Stimulated activated naive B cell treated with anti-CD40 and anti-IgM and Interleukin-4, amounts not matched to agents 10 μg/mL and 1 μg/mL and 100 μg/mL, for 72 hours (primary cell): ENCODE data around the gene SMG5.
A peak's percentile ranks its signal among the peaks of the same experiment; 100 is the strongest.
"Not testable (repeated sequence)": the region's sequence is repeated elsewhere in the genome, so short reads cannot be mapped to it uniquely, and the experiment has no call there.

Experiments
- ATAC-seq, 2 donors: fragments of 150-1000 bp; cut with Tn5 transposase; replicated peaks; 2 replicates each; pipeline ENCODE4 v1.10.0; 2021; ENCODE audit warnings: moderate library complexity in 1 of 2
- DNase-seq: peaks from one replicate; pipeline ENCODE4 v3.0.0; 2021
- H3K27ac Mint-ChIP-seq: one replicate; pipeline ENCODE4 v1.8.0; 2022; ENCODE audit warnings: mild to moderate bottlenecking, mixed read lengths
- H3K27me3 Mint-ChIP-seq, 2 donors: one replicate each; pipeline ENCODE4 v1.8.0; 2022; ENCODE audit warnings: mixed read lengths in 2 of 2
- H3K36me3 Mint-ChIP-seq, 2 donors: one replicate each; pipeline ENCODE4 v1.8.0; 2022; ENCODE audit warnings: mixed read lengths in 2 of 2, mild to moderate bottlenecking in 1 of 2
- H3K4me1 Mint-ChIP-seq, 2 donors: one replicate each; pipeline ENCODE4 v1.8.0; 2022; ENCODE audit warnings: mixed read lengths in 2 of 2, mild to moderate bottlenecking in 1 of 2
- H3K4me3 Mint-ChIP-seq, 2 donors: one replicate each; pipeline ENCODE4 v1.8.0; 2022; ENCODE audit warnings: mild to moderate bottlenecking in 2 of 2, mixed read lengths in 2 of 2, moderate library complexity in 1 of 2
- H3K9me3 Mint-ChIP-seq, 2 donors: one replicate each; pipeline ENCODE4 v1.8.0; 2022; ENCODE audit warnings: mixed read lengths in 2 of 2, mild to moderate bottlenecking in 1 of 2

SMG5 gene

GRCh38 chr1:156282479-156283222 lies at the start of gene SMG5:
Gene SMG5, minus strand, starts transcription at chr1:156282825. Its CDS starts 145 bp downstream, at chr1:156282680.
- Mint-ChIP-seq H3K27ac (peak within 1 kb of the TSS; percentile 97), H3K9me3 (no peaks in the 10 kb centered on the region), H3K4me1 (peaks cover 25 to 40% of the 10 kb centered on the region in 2 donors), H3K27me3 (no peaks in the 10 kb centered on the region), H3K36me3 (peaks cover 23 to 47% of the 10 kb centered on the region in 2 donors), H3K4me3 (peak within 1 kb of the TSS; percentile 88 to 90)
- peak; percentile 90 to 94 for ATAC-seq
- peak; percentile 97 for DNase-seq

GRCh38 chr1:156323179-156323578 lies 40.6 kb upstream of the SMG5 start:
- H3K27me3 Mint-ChIP-seq, H3K4me1 Mint-ChIP-seq, H3K4me3 Mint-ChIP-seq, H3K9me3 Mint-ChIP-seq, DNase-seq, H3K27ac Mint-ChIP-seq, ATAC-seq: not testable (repeated sequence)
- peaks cover 29 to 35% of the 10 kb centered on the region in 2 donors for H3K36me3 Mint-ChIP-seq

GRCh38 chr1:156320560-156320959 lies 37.9 kb upstream of the SMG5 start:
- Mint-ChIP-seq H3K4me3 (no peak overlapping the region), H3K4me1 (peaks cover 0 to 2% of the 10 kb centered on the region in 2 donors), H3K27ac (no peak overlapping the region), H3K36me3 (peaks cover 39 to 43% of the 10 kb centered on the region in 2 donors), H3K9me3 (no peaks in the 10 kb centered on the region), H3K27me3 (no peaks in the 10 kb centered on the region)
- DNase-seq (no peak), ATAC-seq (no peak)

GRCh38 chr1:156319664-156320063 lies 37.0 kb upstream of the SMG5 start:
- peaks cover 37 to 39% of the 10 kb centered on the region in 2 donors for H3K36me3 Mint-ChIP-seq
- no peaks in the 10 kb centered on the region for H3K27me3 Mint-ChIP-seq
- no peak overlapping the region for H3K27ac Mint-ChIP-seq
- DNase-seq (no peak), ATAC-seq (no peak)
- H3K4me1 Mint-ChIP-seq: peaks cover 2 to 5% of the 10 kb centered on the region in 2 donors
- H3K9me3 Mint-ChIP-seq: no peaks in the 10 kb centered on the region
- no peak overlapping the region for H3K4me3 Mint-ChIP-seq

GRCh38 chr1:156316909-156317308 lies 34.3 kb upstream of the SMG5 start:
- peaks cover 2 to 5% of the 10 kb centered on the region in 2 donors for H3K4me1 Mint-ChIP-seq
- H3K4me3 Mint-ChIP-seq: no peak overlapping the region
- H3K27ac Mint-ChIP-seq: no peak overlapping the region
- H3K27me3 Mint-ChIP-seq: no peaks in the 10 kb centered on the region
- DNase-seq (no peak), ATAC-seq (no peak)
- peaks cover 40 to 52% of the 10 kb centered on the region in 2 donors for H3K36me3 Mint-ChIP-seq
- no peaks in the 10 kb centered on the region for H3K9me3 Mint-ChIP-seq

- Mint-ChIP-seq H3K4me1 (peaks cover 0 to 5% of the 10 kb centered on the region in 2 donors), H3K27me3 (no peaks in the 10 kb centered on the region), H3K4me3 (no peak overlapping the region), H3K27ac (no peak overlapping the region), H3K36me3 (peaks cover 33 to 58% of the 10 kb centered on the region in 2 donors), H3K9me3 (no peaks in the 10 kb centered on the region)
- DNase-seq: no peak
- no peak for ATAC-seq
Measured at GRCh38 chr1:156310962-156311361, 28.3 kb upstream of the SMG5 start.

- Mint-ChIP-seq H3K27me3 (no peaks in the 10 kb centered on the region), H3K4me1 (peaks cover 0 to 2% of the 10 kb centered on the region in 2 donors), H3K27ac (no peak overlapping the region), H3K9me3 (no peaks in the 10 kb centered on the region), H3K36me3 (peaks cover 27 to 51% of the 10 kb centered on the region in 2 donors), H3K4me3 (no peak overlapping the region)
- ATAC-seq (no peak), DNase-seq (no peak)
Measured at GRCh38 chr1:156308078-156308477, 25.5 kb upstream of the SMG5 start.

GRCh38 chr1:156305215-156305614 lies 22.6 kb upstream of the SMG5 start:
- H3K9me3 Mint-ChIP-seq: no peaks in the 10 kb centered on the region
- H3K36me3 Mint-ChIP-seq: peaks cover 22 to 45% of the 10 kb centered on the region in 2 donors
- no peaks in the 10 kb centered on the region for H3K27me3 Mint-ChIP-seq
- DNase-seq (no peak), ATAC-seq (no peak)
- H3K4me3 Mint-ChIP-seq: no peak overlapping the region
- peaks cover 2 to 5% of the 10 kb centered on the region in 2 donors for H3K4me1 Mint-ChIP-seq
- H3K27ac Mint-ChIP-seq: peak overlapping the region; percentile 68

GRCh38 chr1:156303241-156303640 lies 20.6 kb upstream of the SMG5 start:
- ATAC-seq: no peak
- peaks cover 21 to 40% of the 10 kb centered on the region in 2 donors for H3K36me3 Mint-ChIP-seq

GRCh38 chr1:156298852-156299357 lies 16.3 kb upstream of the SMG5 start, which contains the start of gene VHLL:
Gene VHLL, minus strand, starts transcription at chr1:156299307. Its CDS starts 118 bp downstream, at chr1:156299189.
- Mint-ChIP-seq H3K27ac (no peak within 1 kb of the TSS), H3K9me3 (no peaks in the 10 kb centered on the region)
- no peak for ATAC-seq

More at GRCh38 chr1:156303241-156303640, 20.6 kb upstream of the SMG5 start:
- no peak overlapping the region for H3K4me3 Mint-ChIP-seq
- no peaks in the 10 kb centered on the region for H3K9me3 Mint-ChIP-seq
- H3K27me3 Mint-ChIP-seq: no peaks in the 10 kb centered on the region
- H3K27ac Mint-ChIP-seq: no peak overlapping the region
- no peak for DNase-seq
- peaks cover 2 to 5% of the 10 kb centered on the region in 2 donors for H3K4me1 Mint-ChIP-seq

GRCh38 chr1:156295391-156295947 lies 12.8 kb upstream of the SMG5 start, which contains the start of gene GLMP:
Gene GLMP, minus strand, starts transcription at chr1:156295679. Its CDS starts 34 bp downstream, at chr1:156295645.
- peak within 1 kb of the TSS; percentile 85 for H3K27ac Mint-ChIP-seq

More at GRCh38 chr1:156298852-156299357, 16.3 kb upstream of the SMG5 start, which contains the start of gene VHLL:
- H3K4me1 Mint-ChIP-seq: peaks cover 9 to 26% of the 10 kb centered on the region in 2 donors
- DNase-seq: no peak
- no peak within 1 kb of the TSS for H3K4me3 Mint-ChIP-seq
- H3K36me3 Mint-ChIP-seq: peaks cover 13 to 29% of the 10 kb centered on the region in 2 donors
- H3K27me3 Mint-ChIP-seq: no peaks in the 10 kb centered on the region

GRCh38 chr1:156293895-156294294 lies 11.3 kb upstream of the SMG5 start:
- ATAC-seq (no peak), DNase-seq (no peak)
- H3K4me3 Mint-ChIP-seq: peak overlapping the region in 1 of 2 donors; percentile 5
- H3K27ac Mint-ChIP-seq: no peak overlapping the region
- peaks cover 16 to 36% of the 10 kb centered on the region in 2 donors for H3K36me3 Mint-ChIP-seq
- peaks cover 12 to 34% of the 10 kb centered on the region in 2 donors for H3K4me1 Mint-ChIP-seq
- H3K27me3 Mint-ChIP-seq: no peaks in the 10 kb centered on the region
- H3K9me3 Mint-ChIP-seq: no peaks in the 10 kb centered on the region

More at GRCh38 chr1:156295391-156295947, 12.8 kb upstream of the SMG5 start, which contains the start of gene GLMP:
- peaks cover 12 to 34% of the 10 kb centered on the region in 2 donors for H3K4me1 Mint-ChIP-seq
- ATAC-seq (peak; percentile 79 to 81), DNase-seq (peak; percentile 22)
- peak within 1 kb of the TSS; percentile 87 to 94 for H3K4me3 Mint-ChIP-seq
- no peaks in the 10 kb centered on the region for H3K27me3 Mint-ChIP-seq
- H3K36me3 Mint-ChIP-seq: peaks cover 18 to 34% of the 10 kb centered on the region in 2 donors
- H3K9me3 Mint-ChIP-seq: no peaks in the 10 kb centered on the region

- Mint-ChIP-seq H3K27ac (peak overlapping the region; percentile 88), H3K4me3 (no peak overlapping the region), H3K9me3 (no peaks in the 10 kb centered on the region), H3K36me3 (peaks cover 20 to 37% of the 10 kb centered on the region in 2 donors), H3K27me3 (no peaks in the 10 kb centered on the region), H3K4me1 (peaks cover 12 to 34% of the 10 kb centered on the region in 2 donors)
- DNase-seq: no peak
- no peak for ATAC-seq
Measured at GRCh38 chr1:156293098-156293434, 10.4 kb upstream of the SMG5 start.

GRCh38 chr1:156291226-156292061 lies 8.8 kb upstream of the SMG5 start:
- ATAC-seq (peak; percentile 80 to 82), DNase-seq (peak; percentile 39)
- Mint-ChIP-seq H3K9me3 (no peaks in the 10 kb centered on the region), H3K4me3 (peak overlapping the region; percentile 72), H3K36me3 (peaks cover 21 to 38% of the 10 kb centered on the region in 2 donors), H3K27ac (peak overlapping the region; percentile 59), H3K4me1 (peaks cover 12 to 34% of the 10 kb centered on the region in 2 donors), H3K27me3 (no peaks in the 10 kb centered on the region)
